Hepatocyte (in vitro differentiated cells): ENCODE results near the gene DIAPH1. TPM values are rescaled to one million over a fixed set of nuclear protein-coding genes. Genes with fewer than 3 reads are reported as not detected.

Source experiments
- DNase-seq: peaks from one replicate; pipeline ENCODE4 v3.0.0-alpha.2; 2016; ENCODE audit warnings: low spot score
- H2AFZ ChIP-seq: fragments of 200-600 bp; sonication (generic); 2 replicates; pipeline ENCODE4 v1.6.0; 2016; ENCODE audit warnings: antibody characterized with exemption, mild to moderate bottlenecking
- H3K27ac ChIP-seq: fragments of 200-600 bp; sonication (generic); 2 replicates; pipeline ENCODE4 v1.5.1; 2016; ENCODE audit warnings: mild to moderate bottlenecking
- H3K27me3 ChIP-seq: fragments of 200-600 bp; sonication (generic); 2 replicates; pipeline ENCODE4 v1.6.1; 2016
- H3K36me3 ChIP-seq: fragments of 200-600 bp; sonication (generic); replicated peaks from 2 replicates; pipeline ENCODE4 v1.5.1; 2016; ENCODE audit warnings: low read depth; ENCODE audit not compliant: insufficient read depth
- H3K4me1 ChIP-seq: fragments of 200-600 bp; sonication (generic); 2 replicates; pipeline ENCODE4 v1.5.1; 2016; ENCODE audit warnings: mild to moderate bottlenecking, moderate library complexity; ENCODE audit not compliant: insufficient read depth
- H3K4me2 ChIP-seq: fragments of 200-600 bp; sonication (generic); 2 replicates; pipeline ENCODE4 v1.6.0; 2016
- H3K4me3 ChIP-seq: fragments of 200-600 bp; sonication (generic); 2 replicates; pipeline ENCODE4 v1.5.1; 2016; ENCODE audit warnings: mild to moderate bottlenecking
- H3K79me2 ChIP-seq: fragments of 200-600 bp; sonication (generic); 2 replicates; pipeline ENCODE4 v1.6.0; 2017; ENCODE audit warnings: mild to moderate bottlenecking
- H3K9me2 ChIP-seq: fragments of 200-600 bp; sonication (generic); replicated peaks from 2 replicates; pipeline ENCODE4 v1.6.0; 2017; ENCODE audit warnings: mild to moderate bottlenecking; ENCODE audit not compliant: insufficient read depth
- H3K9me3 ChIP-seq: fragments of 200-600 bp; sonication (generic); 2 replicates; pipeline ENCODE4 v1.5.1; 2016; ENCODE audit warnings: low read depth, mild to moderate bottlenecking
- H4K20me1 ChIP-seq: fragments of 200-600 bp; sonication (generic); 2 replicates; pipeline ENCODE4 v1.6.0; 2016; ENCODE audit warnings: mild to moderate bottlenecking; ENCODE audit not compliant: insufficient read depth, poor library complexity, severe bottlenecking
- EZH2 ChIP-seq: fragments of 200-600 bp; sonication (generic); IDR thresholded peaks from 2 replicates; pipeline ENCODE4 v1.6.1; 2016; ENCODE audit warnings: antibody characterized with exemption, mild to moderate bottlenecking, borderline replicate concordance
- EZH2phosphoT487 ChIP-seq: fragments of 200-600 bp; sonication (generic); IDR thresholded peaks from one replicate; pipeline ENCODE4 v1.6.1; 2018; ENCODE audit warnings: antibody characterized with exemption, mild to moderate bottlenecking, low read depth, moderate library complexity; ENCODE audit not compliant: unreplicated experiment, severe bottlenecking
- WGBS: methylation state at CpG from one replicate; pipeline ENCODE4 v1.1.6; 2016; ENCODE audit warnings: low lambda C conversion rate; ENCODE audit errors: missing lambda C conversion rate; 5-methylcytosine and 5-hydroxymethylcytosine counted together
- polyA plus RNA-seq: library from polyadenylated mRNA; unstranded; fragments of >200 nt; fragmentation: Nextera tagmentation; extraction: Ambion mirVana; gene quantifications from 2 replicates; pipeline ENCODE4 v1.2.1, GENCODE V29; 2016
- total RNA-seq: library from RNA; depleted of rRNA; stranded (reverse); fragments of >200 nt; gene quantifications from 2 replicates; pipeline ENCODE4 v1.2.3, GENCODE V29; 2014
- TF ChIP-seq, protein P1 (sequence below): fragments of 200-600 bp; sonication (generic); IDR thresholded peaks from 2 replicates; pipeline ENCODE4 v1.5.1; 2016; ENCODE audit warnings: antibody characterized with exemption, mild to moderate bottlenecking; ENCODE audit not compliant: poor library complexity

Gene DIAPH1
- total and polyA plus RNA-seq, 2 experiments from 2014 or later, result 56.6 to 62.4 TPM

DNA sequence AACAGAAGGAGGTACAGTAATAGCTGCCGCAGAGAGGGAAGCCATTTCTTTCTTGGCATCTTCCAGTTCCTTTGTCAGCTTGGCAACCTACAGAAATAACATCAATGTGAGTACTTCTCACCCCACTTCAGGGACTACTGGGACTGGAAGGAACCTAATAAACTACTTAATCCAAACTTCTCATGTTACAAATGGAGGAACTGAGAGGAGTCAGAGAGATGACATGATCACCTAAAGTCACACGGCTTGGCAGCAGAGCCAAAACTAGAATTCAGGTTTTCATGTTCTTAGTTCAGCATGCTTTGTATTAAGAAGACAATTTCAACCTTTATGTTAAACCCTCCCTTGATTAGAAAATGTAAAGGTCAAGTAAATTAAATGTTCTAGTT is 44.7 kb downstream of the DIAPH1 start:
- Histone ChIP-seq H3K79me2 (no peaks in the 10 kb centered on the region), H3K4me3 (no peak overlapping the region), H3K36me3 (peaks cover 6% of the 10 kb centered on the region), H3K27ac (no peak overlapping the region), H3K9me3 (no peaks in the 10 kb centered on the region), H3K9me2 (no peaks in the 10 kb centered on the region), H2AFZ (no peak overlapping the region), H3K4me2 (no peak overlapping the region), H4K20me1 (no peaks in the 10 kb centered on the region), H3K4me1 (no peaks in the 10 kb centered on the region), H3K27me3 (no peaks in the 10 kb centered on the region)
- TF ChIP-seq, protein P1, sequence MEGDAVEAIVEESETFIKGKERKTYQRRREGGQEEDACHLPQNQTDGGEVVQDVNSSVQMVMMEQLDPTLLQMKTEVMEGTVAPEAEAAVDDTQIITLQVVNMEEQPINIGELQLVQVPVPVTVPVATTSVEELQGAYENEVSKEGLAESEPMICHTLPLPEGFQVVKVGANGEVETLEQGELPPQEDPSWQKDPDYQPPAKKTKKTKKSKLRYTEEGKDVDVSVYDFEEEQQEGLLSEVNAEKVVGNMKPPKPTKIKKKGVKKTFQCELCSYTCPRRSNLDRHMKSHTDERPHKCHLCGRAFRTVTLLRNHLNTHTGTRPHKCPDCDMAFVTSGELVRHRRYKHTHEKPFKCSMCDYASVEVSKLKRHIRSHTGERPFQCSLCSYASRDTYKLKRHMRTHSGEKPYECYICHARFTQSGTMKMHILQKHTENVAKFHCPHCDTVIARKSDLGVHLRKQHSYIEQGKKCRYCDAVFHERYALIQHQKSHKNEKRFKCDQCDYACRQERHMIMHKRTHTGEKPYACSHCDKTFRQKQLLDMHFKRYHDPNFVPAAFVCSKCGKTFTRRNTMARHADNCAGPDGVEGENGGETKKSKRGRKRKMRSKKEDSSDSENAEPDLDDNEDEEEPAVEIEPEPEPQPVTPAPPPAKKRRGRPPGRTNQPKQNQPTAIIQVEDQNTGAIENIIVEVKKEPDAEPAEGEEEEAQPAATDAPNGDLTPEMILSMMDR, result no peak
- TF ChIP-seq EZH2 (no peak), EZH2phosphoT487 (no peak)
- 78% methylated on average over 2 of the region's 2 CpGs for WGBS
- no peak for DNase-seq

DNA sequence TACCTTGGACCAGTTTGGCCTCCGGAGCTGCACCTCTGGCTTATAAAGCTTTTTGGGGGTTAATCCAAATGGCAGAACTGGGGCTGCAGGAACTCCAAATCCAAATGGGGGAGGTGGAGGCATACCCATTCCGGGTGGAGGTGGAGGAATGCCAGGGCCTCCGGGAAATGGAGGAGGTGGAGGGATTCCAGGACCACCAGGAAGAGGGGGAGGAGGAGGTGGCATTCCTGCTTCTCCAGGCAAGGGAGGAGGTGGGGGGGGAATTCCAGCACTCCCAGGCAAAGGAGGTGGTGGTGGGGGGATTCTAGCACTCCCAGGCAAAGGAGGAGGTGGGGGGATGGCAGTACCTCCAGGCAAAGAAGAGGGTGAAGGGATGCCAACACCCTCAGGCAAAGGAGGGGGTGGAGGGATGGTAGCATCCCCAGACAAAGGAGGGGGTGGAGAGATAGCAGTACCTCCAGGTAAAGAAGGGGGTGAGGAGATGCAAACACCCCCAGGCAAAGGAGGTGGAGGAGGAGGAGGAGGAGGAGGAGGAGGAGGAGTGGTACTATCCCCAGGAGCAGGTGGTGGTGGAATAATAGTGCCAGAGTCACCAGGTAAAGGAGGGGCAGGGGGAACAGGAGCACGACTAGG is 45.2 kb downstream of the DIAPH1 start:
- H3K4me2 ChIP-seq, result no peak overlapping the region
- 64% methylated on average over 4 of the region's 4 CpGs for WGBS
- no peak for DNase-seq
- no peaks in the 10 kb centered on the region for H4K20me1 ChIP-seq
- no peak overlapping the region for H3K4me3 ChIP-seq
- H3K27ac ChIP-seq, result no peak overlapping the region
- no peak overlapping the region for H2AFZ ChIP-seq
- TF ChIP-seq EZH2phosphoT487 (no peak), EZH2 (no peak)
- TF ChIP-seq, protein P1, result no peak
- peaks cover 6% of the 10 kb centered on the region for H3K36me3 ChIP-seq
- no peaks in the 10 kb centered on the region for H3K79me2 ChIP-seq
- no peaks in the 10 kb centered on the region for H3K27me3 ChIP-seq
- H3K9me3 ChIP-seq, result no peaks in the 10 kb centered on the region
- H3K4me1 ChIP-seq, result no peaks in the 10 kb centered on the region
- H3K9me2 ChIP-seq, result no peaks in the 10 kb centered on the region

DNA sequence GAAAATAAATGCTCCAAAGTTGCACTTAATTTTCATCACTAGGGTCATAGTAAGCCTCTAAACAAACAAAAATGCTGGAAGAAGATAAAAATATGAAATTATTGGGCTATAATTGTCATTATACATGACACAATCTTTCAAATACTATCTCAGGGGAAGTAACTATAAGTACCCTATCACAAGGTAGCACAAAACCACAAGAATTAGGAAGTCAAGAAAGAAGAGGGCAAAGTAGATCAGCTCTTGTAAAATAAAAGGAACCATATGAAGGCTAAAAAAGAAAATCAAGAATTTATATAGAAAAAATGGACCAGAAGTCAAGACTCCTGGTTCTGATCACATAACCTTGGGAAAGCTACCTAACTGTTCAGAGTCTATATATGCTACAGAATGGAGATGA is 48.1 kb downstream of the DIAPH1 start:
- peaks cover under 1% of the 10 kb centered on the region for H3K36me3 ChIP-seq
- no peak overlapping the region for H3K27ac ChIP-seq
- H3K79me2 ChIP-seq, result no peaks in the 10 kb centered on the region
- no peak overlapping the region for H2AFZ ChIP-seq
- no peak overlapping the region for H3K4me2 ChIP-seq
- TF ChIP-seq, protein P1, result no peak
- TF ChIP-seq EZH2 (no peak), EZH2phosphoT487 (no peak)
- DNase-seq, result no peak
- H3K4me3 ChIP-seq, result no peak overlapping the region
- H3K4me1 ChIP-seq, result no peaks in the 10 kb centered on the region
- H3K9me3 ChIP-seq, result no peaks in the 10 kb centered on the region
- no peaks in the 10 kb centered on the region for H3K9me2 ChIP-seq
- H4K20me1 ChIP-seq, result no peaks in the 10 kb centered on the region
- H3K27me3 ChIP-seq, result no peaks in the 10 kb centered on the region

DNA sequence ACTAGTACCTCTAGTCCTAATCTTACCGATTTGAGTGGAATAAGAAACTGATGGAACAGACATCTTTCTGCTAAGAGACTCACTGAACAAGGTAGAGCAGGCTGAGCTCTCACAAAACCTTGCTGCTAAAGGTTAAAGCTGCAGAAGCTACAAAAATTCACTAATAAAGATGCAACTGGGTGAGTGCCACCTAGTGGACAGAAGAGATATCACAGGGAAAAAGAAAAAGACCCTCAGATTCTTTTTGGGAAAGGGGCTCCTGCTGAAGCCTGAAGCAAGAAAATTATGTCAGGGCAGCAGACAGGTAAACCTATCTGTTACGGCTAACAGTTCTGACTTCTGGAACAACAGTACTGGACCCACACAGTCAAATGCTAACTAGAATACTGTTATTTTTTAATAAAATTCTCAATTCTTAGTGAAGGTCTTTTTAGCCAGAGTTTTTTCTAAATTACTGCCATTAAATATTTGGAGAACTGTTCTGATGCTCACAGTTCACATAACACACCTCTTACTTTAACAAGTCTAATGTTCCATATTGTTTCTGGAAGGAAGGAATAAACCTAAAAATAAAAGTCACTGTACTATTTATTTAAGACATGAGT is 51.2 kb downstream of the DIAPH1 start:
- H4K20me1 ChIP-seq, result no peaks in the 10 kb centered on the region
- H3K27me3 ChIP-seq, result no peaks in the 10 kb centered on the region
- H3K79me2 ChIP-seq, result no peaks in the 10 kb centered on the region
- H3K36me3 ChIP-seq, result no peaks in the 10 kb centered on the region
- TF ChIP-seq, protein P1, result peak; percentile 89
- TF ChIP-seq EZH2, result no peak
- H3K27ac ChIP-seq, result no peak overlapping the region
- H3K4me3 ChIP-seq, result no peak overlapping the region
- H3K9me2 ChIP-seq, result no peaks in the 10 kb centered on the region
- no peak overlapping the region for H2AFZ ChIP-seq
- 43% methylated on average over 2 of the region's 2 CpGs for WGBS
- no peaks in the 10 kb centered on the region for H3K9me3 ChIP-seq
- H3K4me1 ChIP-seq, result no peaks in the 10 kb centered on the region
- DNase-seq, result peak; percentile 36
- no peak overlapping the region for H3K4me2 ChIP-seq
